ENCODE results near the gene SYNPO.

The SYNPO gene

DNA sequence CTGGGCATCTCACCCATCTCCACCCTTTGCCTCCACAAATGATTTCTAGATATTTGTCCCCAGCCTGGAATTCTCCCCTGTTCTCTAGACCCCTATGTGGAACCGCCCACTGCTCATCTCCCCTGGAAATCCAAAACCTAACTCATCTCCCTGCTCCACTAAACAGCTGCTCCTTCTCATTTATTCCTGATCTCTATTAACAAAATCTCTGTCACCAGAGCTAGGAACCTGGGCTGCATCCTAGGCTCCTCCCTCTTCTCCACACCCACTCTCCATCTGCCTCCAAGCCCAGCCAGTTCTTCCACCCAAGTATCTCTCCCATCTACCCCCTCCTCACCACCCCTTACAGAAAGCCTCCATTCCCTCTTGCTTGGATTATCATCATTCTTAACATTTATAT lies 24.0 kb upstream of the SYNPO start:
- Histone ChIP-seq H3K4me3 (ENCODE audit: low read depth, low read length) (no peak overlapping the region), H3K27me3 (ENCODE audit: control insufficient read depth, insufficient read depth, low read length) (no peaks in the 10 kb centered on the region; the same call in 1 of the 2 replicates), H3K4me1 (ENCODE audit: control insufficient read depth, insufficient read depth, low read length) (peaks cover 21% of the 10 kb centered on the region), H3K27ac (ENCODE audit: low read depth, low read length) (no peak overlapping the region), H3K36me3 (ENCODE audit: control insufficient read depth, insufficient read depth, low read length) (no peaks in the 10 kb centered on the region), H3K9ac (ENCODE audit: low read length) (no peak overlapping the region), H3K9me3 (ENCODE audit: control insufficient read depth, insufficient read depth, low read depth, low read length) (no peaks in the 10 kb centered on the region)

DNA sequence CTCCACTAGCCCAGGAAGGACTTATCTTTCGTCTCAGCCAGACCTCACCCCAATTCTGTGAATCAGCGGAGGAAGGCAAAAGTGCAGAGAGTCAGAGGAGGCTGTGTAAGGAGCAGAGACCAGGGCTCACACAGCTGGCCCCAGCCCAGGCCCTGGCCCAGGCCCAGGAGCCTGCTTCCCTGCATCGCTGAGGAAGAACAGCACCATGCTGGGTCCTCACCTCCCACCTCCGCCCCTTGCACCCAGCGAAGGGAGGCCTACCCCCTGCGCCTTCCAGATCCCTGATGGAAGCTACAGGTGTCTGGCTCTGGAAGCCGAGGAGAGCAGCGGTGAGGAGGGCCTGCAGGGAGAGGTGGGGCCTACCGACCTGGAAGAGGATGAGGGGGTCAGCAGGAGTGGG lies 22.3 kb upstream of the SYNPO start:
- H3K27ac ChIP-seq (ENCODE audit: low read depth, low read length) = no peak overlapping the region
- no peak overlapping the region for H3K9ac ChIP-seq (ENCODE audit: low read length)
- H3K36me3 ChIP-seq (ENCODE audit: control insufficient read depth, insufficient read depth, low read length) = no peaks in the 10 kb centered on the region
- peaks cover 7% of the 10 kb centered on the region for H3K27me3 ChIP-seq (ENCODE audit: control insufficient read depth, insufficient read depth, low read length)
- no peak overlapping the region for H3K4me3 ChIP-seq (ENCODE audit: low read depth, low read length)
- peaks cover 21% of the 10 kb centered on the region for H3K4me1 ChIP-seq (ENCODE audit: control insufficient read depth, insufficient read depth, low read length)
- H3K9me3 ChIP-seq (ENCODE audit: control insufficient read depth, insufficient read depth, low read depth, low read length) = no peaks in the 10 kb centered on the region

DNA sequence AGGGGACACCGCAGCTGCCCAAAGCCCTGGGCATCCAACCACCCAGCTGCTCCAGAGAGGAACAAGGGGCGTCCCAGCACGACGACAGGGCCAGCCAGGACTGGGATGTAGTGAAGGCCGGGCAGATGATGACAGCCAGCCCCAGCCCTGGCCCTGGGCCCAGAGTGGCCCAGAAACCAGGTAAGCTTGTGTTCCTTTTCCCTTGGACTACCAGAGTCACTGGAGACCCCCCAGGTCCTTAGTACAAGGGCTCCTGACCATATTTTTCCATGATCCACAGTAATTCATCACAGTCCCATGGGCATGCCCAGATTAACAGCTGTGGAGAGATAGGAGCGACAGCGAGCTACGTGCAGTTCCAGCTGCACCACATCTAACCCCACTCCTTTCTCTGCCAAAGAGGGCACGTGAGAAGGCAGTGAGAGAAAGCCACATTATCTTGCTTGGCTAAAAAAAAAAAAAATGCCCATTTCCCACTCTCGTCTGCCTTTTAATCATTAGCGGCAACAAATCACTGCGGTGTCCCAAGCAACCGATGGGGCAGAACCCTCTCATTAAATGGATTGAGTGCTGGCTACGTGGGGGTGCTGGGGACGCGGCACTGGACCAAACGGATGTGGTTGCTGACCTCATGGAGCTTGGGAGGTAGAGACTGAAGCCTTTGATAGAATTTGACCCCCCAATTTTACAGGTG lies 21.7 kb upstream of the SYNPO start:
- Histone ChIP-seq H3K27me3 (ENCODE audit: control insufficient read depth, insufficient read depth, low read length) (peaks cover 13% of the 10 kb centered on the region), H3K36me3 (ENCODE audit: control insufficient read depth, insufficient read depth, low read length) (no peaks in the 10 kb centered on the region), H3K4me3 (ENCODE audit: low read depth, low read length) (no peak overlapping the region), H3K9me3 (ENCODE audit: control insufficient read depth, insufficient read depth, low read depth, low read length) (no peaks in the 10 kb centered on the region), H3K4me1 (ENCODE audit: control insufficient read depth, insufficient read depth, low read length) (peaks cover 21% of the 10 kb centered on the region), H3K27ac (ENCODE audit: low read depth, low read length) (no peak overlapping the region), H3K9ac (ENCODE audit: low read length) (no peak overlapping the region)

DNA sequence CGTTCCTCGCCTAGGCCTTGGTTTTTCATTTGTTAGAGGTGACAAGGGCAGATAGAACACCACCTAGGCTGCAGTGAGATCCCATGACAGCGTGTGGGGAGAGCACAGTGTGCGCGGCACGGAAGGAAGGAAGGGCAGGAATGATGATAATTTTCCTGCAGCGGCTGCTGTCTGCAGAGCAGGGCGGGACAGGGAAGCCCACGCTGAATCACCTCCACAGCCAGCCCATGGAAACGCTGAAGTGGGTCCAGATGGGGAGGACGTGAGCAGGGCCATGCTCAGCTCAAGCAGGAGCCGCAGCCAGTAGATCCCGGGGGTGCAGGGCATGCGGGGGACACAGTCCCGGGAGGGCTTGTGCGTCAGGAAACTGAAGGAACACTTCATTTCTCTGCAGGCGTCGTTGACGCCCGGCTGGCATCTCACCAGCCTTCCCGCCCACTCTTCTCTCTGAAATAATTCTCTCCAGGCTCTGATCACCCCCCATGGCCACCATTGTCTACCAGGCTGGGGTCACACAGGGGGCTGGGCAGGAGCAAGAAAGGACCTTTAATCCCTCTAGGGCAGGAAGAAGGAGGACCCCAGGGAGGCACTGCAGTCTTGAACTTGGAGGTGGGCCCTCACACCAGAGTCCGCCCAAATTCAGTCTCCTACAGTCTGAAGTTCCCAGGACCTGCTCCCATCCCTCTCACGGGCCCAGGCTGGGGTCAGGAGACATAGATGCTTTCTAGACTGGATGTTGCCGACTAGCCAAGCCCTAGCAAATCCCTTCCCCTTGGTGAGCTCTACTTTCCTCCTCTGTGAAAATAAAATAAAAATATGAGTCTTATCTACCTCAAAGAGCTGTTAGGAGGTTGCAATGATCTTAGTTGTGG lies 20.9 kb upstream of the SYNPO start:
- peaks cover 18% of the 10 kb centered on the region for H3K4me1 ChIP-seq (ENCODE audit: control insufficient read depth, insufficient read depth, low read length)

DNA sequence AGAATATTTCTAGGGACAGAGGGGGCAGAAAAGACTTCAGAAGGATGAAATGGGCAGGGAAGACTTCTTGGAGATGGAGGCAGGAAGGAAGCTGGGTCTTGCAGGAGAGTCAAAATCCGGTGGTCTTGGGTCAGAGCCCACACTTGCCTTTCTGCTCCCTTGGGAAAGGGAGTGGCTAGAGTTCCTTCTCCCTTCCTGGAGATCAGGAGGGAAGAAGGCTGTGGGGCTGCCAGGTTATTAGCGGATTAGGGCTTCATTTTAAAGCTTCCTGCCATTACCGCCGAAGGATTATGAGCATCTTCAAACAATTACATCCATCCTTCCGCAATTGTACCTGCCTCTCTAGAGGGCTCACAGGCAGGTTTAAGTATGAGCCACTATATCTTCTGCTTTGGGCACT lies 19.2 kb upstream of the SYNPO start:
- Histone ChIP-seq H3K27ac (ENCODE audit: low read depth, low read length) (no peak overlapping the region), H3K4me3 (ENCODE audit: low read depth, low read length) (no peak overlapping the region), H3K36me3 (ENCODE audit: control insufficient read depth, insufficient read depth, low read length) (no peaks in the 10 kb centered on the region), H3K27me3 (ENCODE audit: control insufficient read depth, insufficient read depth, low read length) (peaks cover 34% of the 10 kb centered on the region), H3K4me1 (ENCODE audit: control insufficient read depth, insufficient read depth, low read length) (peaks cover 20% of the 10 kb centered on the region), H3K9ac (ENCODE audit: low read length) (no peak overlapping the region), H3K9me3 (ENCODE audit: control insufficient read depth, insufficient read depth, low read depth, low read length) (no peaks in the 10 kb centered on the region)

More for the DNA sequence above, 20.9 kb upstream of the SYNPO start:
- Histone ChIP-seq H3K4me3 (ENCODE audit: low read depth, low read length) (no peak overlapping the region), H3K36me3 (ENCODE audit: control insufficient read depth, insufficient read depth, low read length) (no peaks in the 10 kb centered on the region), H3K27ac (ENCODE audit: low read depth, low read length) (no peak overlapping the region), H3K9me3 (ENCODE audit: control insufficient read depth, insufficient read depth, low read depth, low read length) (no peaks in the 10 kb centered on the region), H3K27me3 (ENCODE audit: control insufficient read depth, insufficient read depth, low read length) (peaks cover 19% of the 10 kb centered on the region), H3K9ac (ENCODE audit: low read length) (no peak overlapping the region)

DNA sequence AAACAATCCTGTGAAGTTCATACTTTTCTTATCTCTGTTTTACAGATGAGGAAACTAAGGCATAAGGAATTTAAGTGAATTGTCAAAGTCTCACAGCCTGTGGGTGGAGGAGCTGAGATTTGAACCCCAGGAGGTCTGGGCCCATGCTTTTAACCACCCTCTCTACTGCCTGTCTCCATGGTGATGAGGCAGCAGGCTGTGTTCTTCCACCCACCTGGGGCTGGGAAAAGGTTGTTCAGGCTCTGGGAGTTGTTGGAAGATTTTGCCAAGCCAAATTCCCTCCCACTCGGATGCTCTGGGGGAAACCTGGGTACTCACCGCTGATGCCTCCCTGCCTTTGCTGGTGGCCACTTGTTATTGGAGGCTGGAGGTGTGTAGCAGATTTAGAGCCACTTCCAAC lies 18.3 kb upstream of the SYNPO start:
- no peak overlapping the region for H3K9ac ChIP-seq (ENCODE audit: low read length)
- no peak overlapping the region for H3K4me3 ChIP-seq (ENCODE audit: low read depth, low read length)
- H3K9me3 ChIP-seq (ENCODE audit: control insufficient read depth, insufficient read depth, low read depth, low read length) = no peaks in the 10 kb centered on the region
- H3K4me1 ChIP-seq (ENCODE audit: control insufficient read depth, insufficient read depth, low read length) = peaks cover 21% of the 10 kb centered on the region
- H3K27me3 ChIP-seq (ENCODE audit: control insufficient read depth, insufficient read depth, low read length) = peaks cover 34% of the 10 kb centered on the region
- no peaks in the 10 kb centered on the region for H3K36me3 ChIP-seq (ENCODE audit: control insufficient read depth, insufficient read depth, low read length)
- H3K27ac ChIP-seq (ENCODE audit: low read depth, low read length) = no peak overlapping the region

DNA sequence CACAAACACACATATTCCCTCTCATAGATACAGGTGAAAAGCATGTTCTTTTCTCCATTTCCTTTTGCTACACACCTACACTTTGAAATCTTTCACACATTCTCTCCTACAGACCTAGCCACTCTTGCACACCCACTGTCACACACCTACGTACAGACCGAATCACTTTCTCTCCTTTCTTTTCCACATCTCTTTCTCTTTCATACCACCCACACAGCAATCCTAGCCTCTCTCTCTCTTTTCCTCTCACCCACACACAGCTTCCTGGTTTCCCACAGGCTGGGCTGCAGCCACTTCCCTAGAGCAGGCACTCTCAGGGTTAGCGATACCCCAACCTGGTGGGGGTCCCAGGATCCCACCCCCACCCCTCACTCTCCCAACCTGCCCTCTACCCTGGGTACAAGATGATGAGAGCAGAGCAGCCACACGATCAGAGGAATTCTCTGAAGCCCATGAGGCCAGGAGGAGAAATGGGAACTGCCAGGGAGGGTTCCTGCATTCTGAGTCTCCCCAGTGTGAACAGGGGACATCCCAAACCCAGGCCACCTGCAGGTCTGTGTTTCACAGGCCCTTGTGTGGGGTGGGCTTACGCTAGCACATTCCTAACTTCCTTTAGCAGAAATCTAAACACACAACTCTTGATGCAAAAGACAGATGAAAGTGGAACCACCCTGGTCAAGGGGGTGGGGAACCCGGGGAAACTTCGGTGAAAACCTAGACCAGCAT lies 17.1 kb upstream of the SYNPO start:
- Histone ChIP-seq H3K4me1 (ENCODE audit: control insufficient read depth, insufficient read depth, low read length) (peaks cover 21% of the 10 kb centered on the region), H3K9ac (ENCODE audit: low read length) (no peak overlapping the region), H3K9me3 (ENCODE audit: control insufficient read depth, insufficient read depth, low read depth, low read length) (no peaks in the 10 kb centered on the region), H3K27ac (ENCODE audit: low read depth, low read length) (no peak overlapping the region), H3K4me3 (ENCODE audit: low read depth, low read length) (no peak overlapping the region), H3K36me3 (ENCODE audit: control insufficient read depth, insufficient read depth, low read length) (no peaks in the 10 kb centered on the region), H3K27me3 (ENCODE audit: control insufficient read depth, insufficient read depth, low read length) (peaks cover 34% of the 10 kb centered on the region)

DNA sequence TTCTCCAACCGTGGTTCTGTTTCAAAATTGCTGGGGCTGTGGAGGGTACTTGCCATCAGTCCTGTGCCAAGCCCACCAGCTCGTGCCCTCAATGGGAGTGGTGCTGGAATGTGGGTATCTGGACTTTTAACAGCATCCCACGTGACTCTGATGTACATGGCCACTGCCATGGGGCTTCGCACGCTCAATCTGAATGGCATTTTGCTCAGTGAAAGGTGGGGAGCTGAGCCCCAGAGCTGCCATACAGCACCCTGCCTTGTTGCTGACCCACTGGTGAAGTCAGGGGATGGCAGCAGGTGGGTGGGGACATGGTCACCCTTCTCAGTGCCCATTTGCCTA lies 16.6 kb upstream of the SYNPO start:
- Histone ChIP-seq H3K4me1 (ENCODE audit: control insufficient read depth, insufficient read depth, low read length) (peaks cover 21% of the 10 kb centered on the region), H3K9me3 (ENCODE audit: control insufficient read depth, insufficient read depth, low read depth, low read length) (no peaks in the 10 kb centered on the region), H3K4me3 (ENCODE audit: low read depth, low read length) (peak overlapping the region; percentile 50), H3K27ac (ENCODE audit: low read depth, low read length) (no peak overlapping the region), H3K27me3 (ENCODE audit: control insufficient read depth, insufficient read depth, low read length) (peaks cover 34% of the 10 kb centered on the region), H3K36me3 (ENCODE audit: control insufficient read depth, insufficient read depth, low read length) (no peaks in the 10 kb centered on the region), H3K9ac (ENCODE audit: low read length) (no peak overlapping the region)

DNA sequence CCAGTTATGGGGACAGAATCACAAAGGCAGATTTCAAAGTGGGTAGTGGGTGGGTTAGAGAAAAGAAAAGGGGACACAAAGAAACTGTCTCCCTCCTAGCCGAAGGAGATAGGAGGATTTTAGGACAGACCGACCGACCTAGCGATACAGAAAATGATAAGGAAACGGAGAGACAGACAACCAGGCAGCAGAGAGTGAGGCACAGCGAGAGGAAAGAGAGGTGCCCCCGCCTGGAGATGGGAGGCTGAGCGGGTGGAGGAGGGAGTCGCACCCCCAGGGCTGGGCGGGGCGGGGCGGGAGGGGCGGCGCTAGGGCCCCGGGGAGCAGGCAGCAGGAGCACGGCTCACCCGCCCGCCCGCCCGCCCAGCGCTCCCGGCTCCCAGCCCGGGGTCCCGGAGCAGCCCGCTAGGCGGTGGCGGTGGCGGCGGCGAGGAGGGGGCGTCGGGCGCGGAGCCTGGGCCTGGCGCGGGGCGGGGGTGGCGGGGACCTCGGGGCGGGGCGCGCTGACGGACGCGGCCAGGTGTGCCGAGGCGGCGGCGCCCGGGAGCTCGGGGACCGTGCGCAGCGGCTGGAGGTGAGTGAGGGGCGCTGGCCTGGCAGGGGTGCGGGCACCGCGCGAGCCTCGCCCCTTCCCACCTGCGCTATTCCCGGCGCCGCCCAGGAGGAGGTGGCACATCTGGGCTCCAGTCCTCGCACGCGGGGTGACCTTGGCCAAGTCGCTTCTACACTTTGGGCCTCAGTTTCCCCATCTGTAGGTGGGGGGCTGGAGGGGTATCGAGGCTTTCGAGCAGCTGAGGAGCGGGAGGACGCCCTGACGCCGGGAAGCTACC lies 15.9 kb upstream of the SYNPO start:
- H3K27ac ChIP-seq (ENCODE audit: low read depth, low read length) = no peak overlapping the region
- H3K9me3 ChIP-seq (ENCODE audit: control insufficient read depth, insufficient read depth, low read depth, low read length) = no peaks in the 10 kb centered on the region
- peak overlapping the region; percentile 71 for H3K4me3 ChIP-seq (ENCODE audit: low read depth, low read length)
- H3K36me3 ChIP-seq (ENCODE audit: control insufficient read depth, insufficient read depth, low read length) = no peaks in the 10 kb centered on the region
- H3K4me1 ChIP-seq (ENCODE audit: control insufficient read depth, insufficient read depth, low read length) = peaks cover 21% of the 10 kb centered on the region
- peaks cover 34% of the 10 kb centered on the region for H3K27me3 ChIP-seq (ENCODE audit: control insufficient read depth, insufficient read depth, low read length)
- peak overlapping the region; percentile 12 for H3K9ac ChIP-seq (ENCODE audit: low read length)

DNA sequence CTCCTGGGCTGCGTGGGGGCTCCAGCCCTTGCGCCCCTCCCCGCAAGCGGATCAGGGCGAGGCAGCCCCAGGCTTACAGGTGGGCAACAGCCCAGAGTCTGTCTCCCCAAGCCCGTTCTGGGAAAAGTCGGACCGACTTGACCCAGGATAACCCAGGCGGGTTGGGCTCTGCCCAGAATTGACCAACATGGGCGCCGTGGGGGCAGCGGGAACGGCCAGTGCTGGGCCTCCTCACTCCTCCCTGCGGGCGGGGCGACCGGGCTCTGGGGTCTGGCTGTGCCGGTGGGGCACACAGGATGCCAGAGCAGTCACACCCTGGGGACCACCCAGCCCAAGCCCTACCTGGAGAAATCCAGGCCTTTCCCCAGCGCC lies 15.3 kb upstream of the SYNPO start:
- Histone ChIP-seq H3K9ac (ENCODE audit: low read length) (peak overlapping the region; percentile 12), H3K4me1 (ENCODE audit: control insufficient read depth, insufficient read depth, low read length) (peaks cover 21% of the 10 kb centered on the region), H3K4me3 (ENCODE audit: low read depth, low read length) (peak overlapping the region; percentile 71)

More for the DNA sequence above, 15.3 kb upstream of the SYNPO start:
- no peak overlapping the region for H3K27ac ChIP-seq (ENCODE audit: low read depth, low read length)
- peaks cover 34% of the 10 kb centered on the region for H3K27me3 ChIP-seq (ENCODE audit: control insufficient read depth, insufficient read depth, low read length)
- no peaks in the 10 kb centered on the region for H3K9me3 ChIP-seq (ENCODE audit: control insufficient read depth, insufficient read depth, low read depth, low read length)
- H3K36me3 ChIP-seq (ENCODE audit: control insufficient read depth, insufficient read depth, low read length) = no peaks in the 10 kb centered on the region
